Measurements from ENCODE around the gene ANXA10.

DNA sequence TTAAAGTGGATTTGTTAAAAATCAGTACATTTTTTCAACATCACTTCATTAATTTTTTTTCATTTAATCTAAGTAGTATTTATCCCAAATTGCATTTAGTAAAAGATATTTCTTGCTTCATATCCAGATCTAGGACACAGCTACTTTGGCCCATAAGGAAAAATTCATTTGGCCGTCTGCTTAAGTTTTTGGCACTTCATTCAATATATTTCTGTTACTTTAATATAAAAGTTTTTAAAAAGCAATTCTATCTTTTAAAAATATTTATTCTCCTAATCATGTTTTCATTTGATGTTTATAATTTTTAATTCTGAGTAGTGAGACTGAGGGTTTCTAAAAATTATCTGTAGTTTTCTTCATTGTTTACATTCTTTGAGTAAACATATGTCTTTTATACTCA, 28.5 kb downstream of the ANXA10 start:
- TF ChIP-seq FOSL2 (IDR thresholded peaks at IDR 0.05; ENCODE audit: borderline replicate concordance, low read depth) (no peak), RCOR1 (IDR thresholded peaks at IDR 0.05; ENCODE audit: low read length) (no peak), SIN3A (IDR thresholded peaks at IDR 0.05; ENCODE audit: borderline replicate concordance, low read depth, low read length) (no peak), EP300 (IDR thresholded peaks at IDR 0.05; ENCODE audit: borderline replicate concordance in 1 of 2, low read depth in 1 of 2, low read length in 1 of 2) (no peak), TAF1 (IDR thresholded peaks at IDR 0.05; ENCODE audit: borderline replicate concordance, low read depth, low read length) (no peak), POLR2AphosphoS5 (IDR thresholded peaks at IDR 0.05; ENCODE audit: low read depth, low read length) (no peak), RFX5 (IDR thresholded peaks at IDR 0.05; ENCODE audit: low read length) (no peak), ELF1 (IDR thresholded peaks at IDR 0.05) (no peak), MXI1 (IDR thresholded peaks at IDR 0.05; ENCODE audit: low read depth, low read length) (no peak), RAD21 (IDR thresholded peaks at IDR 0.05; ENCODE audit: low read length) (no peak), SMC3 (IDR thresholded peaks at IDR 0.05; ENCODE audit: low read depth, low read length) (no peak)
- TF ChIP-seq, protein P1, sequence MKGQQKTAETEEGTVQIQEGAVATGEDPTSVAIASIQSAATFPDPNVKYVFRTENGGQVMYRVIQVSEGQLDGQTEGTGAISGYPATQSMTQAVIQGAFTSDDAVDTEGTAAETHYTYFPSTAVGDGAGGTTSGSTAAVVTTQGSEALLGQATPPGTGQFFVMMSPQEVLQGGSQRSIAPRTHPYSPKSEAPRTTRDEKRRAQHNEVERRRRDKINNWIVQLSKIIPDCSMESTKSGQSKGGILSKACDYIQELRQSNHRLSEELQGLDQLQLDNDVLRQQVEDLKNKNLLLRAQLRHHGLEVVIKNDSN (IDR thresholded peaks at IDR 0.05; ENCODE audit: borderline replicate concordance, low read depth): no peak
- TF ChIP-seq, protein P2, sequence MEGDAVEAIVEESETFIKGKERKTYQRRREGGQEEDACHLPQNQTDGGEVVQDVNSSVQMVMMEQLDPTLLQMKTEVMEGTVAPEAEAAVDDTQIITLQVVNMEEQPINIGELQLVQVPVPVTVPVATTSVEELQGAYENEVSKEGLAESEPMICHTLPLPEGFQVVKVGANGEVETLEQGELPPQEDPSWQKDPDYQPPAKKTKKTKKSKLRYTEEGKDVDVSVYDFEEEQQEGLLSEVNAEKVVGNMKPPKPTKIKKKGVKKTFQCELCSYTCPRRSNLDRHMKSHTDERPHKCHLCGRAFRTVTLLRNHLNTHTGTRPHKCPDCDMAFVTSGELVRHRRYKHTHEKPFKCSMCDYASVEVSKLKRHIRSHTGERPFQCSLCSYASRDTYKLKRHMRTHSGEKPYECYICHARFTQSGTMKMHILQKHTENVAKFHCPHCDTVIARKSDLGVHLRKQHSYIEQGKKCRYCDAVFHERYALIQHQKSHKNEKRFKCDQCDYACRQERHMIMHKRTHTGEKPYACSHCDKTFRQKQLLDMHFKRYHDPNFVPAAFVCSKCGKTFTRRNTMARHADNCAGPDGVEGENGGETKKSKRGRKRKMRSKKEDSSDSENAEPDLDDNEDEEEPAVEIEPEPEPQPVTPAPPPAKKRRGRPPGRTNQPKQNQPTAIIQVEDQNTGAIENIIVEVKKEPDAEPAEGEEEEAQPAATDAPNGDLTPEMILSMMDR (IDR thresholded peaks at IDR 0.05): no peak
